HepG2 (cell line): Measurements from ENCODE around the gene MSGN1.

Experiments used
- ARID2 ChIP-seq: sonication (generic); formaldehyde crosslinking; IDR thresholded peaks from 2 replicates; pipeline ENCODE4 v1.8.1; 2022; ENCODE audit warnings: mild to moderate bottlenecking, missing genetic modification reagents, borderline replicate concordance
- CTCF ChIP-seq: sonication (generic); formaldehyde crosslinking; IDR thresholded peaks from 2 replicates; pipeline ENCODE4 v1.5.0; 2020; ENCODE audit warnings: mild to moderate bottlenecking, missing genetic modification reagents, moderate library complexity
- EHMT2 ChIP-seq: fragments of 200-600 bp; sonication (generic); IDR thresholded peaks from 2 replicates; pipeline ENCODE4 v1.7.0; 2017; ENCODE audit warnings: antibody characterized with exemption, low read depth, low read length, borderline replicate concordance
- IRF9 ChIP-seq: sonication (generic); formaldehyde crosslinking; IDR thresholded peaks from 2 replicates; pipeline ENCODE4 v1.8.0; 2022; ENCODE audit warnings: missing genetic modification reagents, mild to moderate bottlenecking, borderline replicate concordance
- POLR2A ChIP-seq, 2 experiments: IDR thresholded peaks; 2 replicates each; pipeline ENCODE4 v1.6.1; 2011; ENCODE audit warnings: low read depth in 2 of 2, low read length in 2 of 2, mild to moderate bottlenecking in 1 of 2, moderate library complexity in 1 of 2; ENCODE audit not compliant: insufficient read depth in 1 of 2
- PRDM10 ChIP-seq: sonication (generic); formaldehyde crosslinking; IDR thresholded peaks from 2 replicates; pipeline ENCODE4 v1.4.0; 2020; ENCODE audit warnings: low read depth, missing genetic modification reagents
- SNAI1 ChIP-seq: sonication (generic); formaldehyde crosslinking; IDR thresholded peaks from 2 replicates; pipeline ENCODE4 v1.5.0; 2020; ENCODE audit warnings: mild to moderate bottlenecking, missing genetic modification reagents, borderline replicate concordance
- TAF1 ChIP-seq: sonication (generic); formaldehyde crosslinking; IDR thresholded peaks from 2 replicates; pipeline ENCODE4 v1.4.0; 2020; ENCODE audit warnings: missing genetic modification reagents

GRCh38 chr2:17851731-17852585, 35.7 kb downstream of the MSGN1 start:
- no peak for TF ChIP-seq TAF1
- no peak for TF ChIP-seq ARID2
- no peak for TF ChIP-seq SNAI1 (CRISPR knock-in tag)
- no peak for TF ChIP-seq IRF9 (CRISPR knock-in tag)
- no peak for TF ChIP-seq POLR2A (IDR thresholded peaks at IDR 0.05; ENCODE audit: insufficient read depth in 1 of 2, low read depth in 2 of 2, low read length in 2 of 2)
- peak; percentile 86 for TF ChIP-seq CTCF (CRISPR knock-in tag)
- TF ChIP-seq PRDM10 (CRISPR knock-in tag), result no peak
- TF ChIP-seq EHMT2, result no peak
